AG08395 (cell line): Measurements from ENCODE around the gene SDHB.

Experiments
- DNase-seq: peaks from one replicate; pipeline ENCODE4 v3.0.0; 2012; ENCODE audit warnings: mixed read lengths, low spot score

SDHB gene

DNA sequence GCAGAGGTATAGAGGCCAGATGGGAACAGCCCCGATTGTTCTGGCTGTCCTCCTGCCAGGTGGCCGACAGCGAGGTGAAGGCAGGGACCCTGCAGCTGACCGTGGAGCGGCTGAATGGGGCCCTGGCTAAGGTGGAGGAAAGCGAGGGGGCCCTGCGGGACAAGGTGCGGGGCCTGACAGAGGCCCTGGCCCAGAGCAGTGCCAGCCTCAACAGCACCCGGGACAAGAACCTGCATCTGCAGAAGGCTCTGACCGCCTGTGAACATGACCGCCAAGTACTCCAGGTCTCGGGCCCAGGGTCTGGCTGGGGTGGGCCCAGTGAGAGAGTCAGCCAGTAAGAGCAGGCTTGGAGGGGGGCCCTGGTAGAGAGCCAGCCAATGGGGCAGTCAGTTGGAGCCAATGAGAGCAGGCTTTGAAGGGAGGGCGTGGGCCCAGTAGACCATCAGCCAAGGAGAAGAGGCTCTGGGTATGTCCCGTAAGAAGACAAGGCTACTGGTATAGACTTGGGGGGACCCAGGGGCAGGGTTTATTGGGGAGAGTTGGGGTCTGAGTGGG lies 84.7 kb downstream of the SDHB start:
- DNase-seq, result no peak
